Cardiac fibroblast (primary cell): ENCODE results near the gene ERG.

Experiments used
- DNase-seq, 2 donors: peaks; one replicate each; pipeline versions ENCODE4 v3.0.0 to v3.0.0-alpha.2; 2010; ENCODE audit warnings: low read depth in 2 of 2
- H3K4me3 ChIP-seq, 2 donors: replicated peaks in 1 of 2; 1 replicate in 1 of 2; 2 replicates in 1 of 2; pipeline ENCODE4 v1.5.1; 2011; ENCODE audit warnings: low read depth in 2 of 2, low read length in 2 of 2, mild to moderate bottlenecking in 2 of 2, moderate library complexity in 1 of 2
- CTCF ChIP-seq: IDR thresholded peaks from one replicate; pipeline ENCODE4 v1.5.1; 2011; ENCODE audit warnings: low read depth, mild to moderate bottlenecking, low read length, inconsistent platforms

ERG gene

GRCh38 chr21:38330666-38331065, 167.6 kb downstream of the ERG start:
- no peak for TF ChIP-seq CTCF
- H3K4me3 ChIP-seq: no peak overlapping the region
- no peak for DNase-seq
